GM19239 (cell line): Measurements from ENCODE around the gene GRIK4.
"Not testable (repeated sequence)": the region's sequence is repeated elsewhere in the genome, so short reads cannot be mapped to it uniquely, and the experiment has no call there.

Source experiments
- DNase-seq: peaks from one replicate; pipeline ENCODE4 v3.0.0; 2011; ENCODE audit warnings: low spot score; ENCODE audit not compliant: insufficient read length
- FAIRE-seq: peaks from 2 replicates; lab custom pipeline; 2011; peaks lifted over from hg19 to GRCh38; lab: Jason Lieb, UNC

Gene GRIK4

GRCh38 chr11:120597250-120598215 is 86.0 kb downstream of the GRIK4 start:
- FAIRE-seq (no peak), DNase-seq (no peak)

GRCh38 chr11:120598517-120599257 is 87.1 kb downstream of the GRIK4 start:
- DNase-seq (no peak), FAIRE-seq (peak; percentile 18)

GRCh38 chr11:120599816-120600420 is 88.4 kb downstream of the GRIK4 start:
- FAIRE-seq (no peak), DNase-seq (no peak)

GRCh38 chr11:120601536-120601935 is 90.0 kb downstream of the GRIK4 start:
- DNase-seq (no peak), FAIRE-seq (no peak)

GRCh38 chr11:120603071-120603470 is 91.5 kb downstream of the GRIK4 start:
- FAIRE-seq (no peak), DNase-seq (no peak)

- DNase-seq, result no peak
- FAIRE-seq, result no peak
Measured at GRCh38 chr11:120605469-120605868, 93.9 kb downstream of the GRIK4 start.

GRCh38 chr11:120606211-120607010 is 94.9 kb downstream of the GRIK4 start:
- DNase-seq (no peak), FAIRE-seq (no peak)

GRCh38 chr11:120608061-120608460 is 96.5 kb downstream of the GRIK4 start:
- FAIRE-seq, result no peak

GRCh38 chr11:120608760-120609211 is 97.2 kb downstream of the GRIK4 start:
- FAIRE-seq, result no peak
- no peak for DNase-seq

More at GRCh38 chr11:120608061-120608460, 96.5 kb downstream of the GRIK4 start:
- no peak for DNase-seq

- FAIRE-seq (no peak), DNase-seq (no peak)
Measured at GRCh38 chr11:120610111-120610510, 98.6 kb downstream of the GRIK4 start.

- no peak for DNase-seq
- peak; percentile 51 for FAIRE-seq
Measured at GRCh38 chr11:120611581-120611980, 100.0 kb downstream of the GRIK4 start.

GRCh38 chr11:120612513-120613263 is 101.1 kb downstream of the GRIK4 start:
- peak; percentile 100 for FAIRE-seq
- DNase-seq, result peak; percentile 74

GRCh38 chr11:120613264-120614226 is 102.0 kb downstream of the GRIK4 start:
- DNase-seq (peak; percentile 50), FAIRE-seq (no peak)

GRCh38 chr11:120615391-120615790 is 103.8 kb downstream of the GRIK4 start:
- DNase-seq (no peak), FAIRE-seq (no peak)

- no peak for DNase-seq
- FAIRE-seq, result no peak
Measured at GRCh38 chr11:120618399-120618798, 106.9 kb downstream of the GRIK4 start.

GRCh38 chr11:120622189-120622875 is 110.8 kb downstream of the GRIK4 start:
- FAIRE-seq, result peak; percentile 83
- no peak for DNase-seq

GRCh38 chr11:120624992-120625391 is 113.4 kb downstream of the GRIK4 start:
- DNase-seq, FAIRE-seq: not testable (repeated sequence)
